Hepatocyte (in vitro differentiated cells): ENCODE results near the gene TBC1D17.

Source experiments
- EZH2 ChIP-seq: fragments of 200-600 bp; sonication (generic); IDR thresholded peaks from 2 replicates; pipeline ENCODE4 v1.6.1; 2016; ENCODE audit warnings: antibody characterized with exemption, mild to moderate bottlenecking, borderline replicate concordance
- TF ChIP-seq, protein P1 (sequence below): fragments of 200-600 bp; sonication (generic); IDR thresholded peaks from 2 replicates; pipeline ENCODE4 v1.5.1; 2016; ENCODE audit warnings: antibody characterized with exemption, mild to moderate bottlenecking; ENCODE audit not compliant: poor library complexity

DNA sequence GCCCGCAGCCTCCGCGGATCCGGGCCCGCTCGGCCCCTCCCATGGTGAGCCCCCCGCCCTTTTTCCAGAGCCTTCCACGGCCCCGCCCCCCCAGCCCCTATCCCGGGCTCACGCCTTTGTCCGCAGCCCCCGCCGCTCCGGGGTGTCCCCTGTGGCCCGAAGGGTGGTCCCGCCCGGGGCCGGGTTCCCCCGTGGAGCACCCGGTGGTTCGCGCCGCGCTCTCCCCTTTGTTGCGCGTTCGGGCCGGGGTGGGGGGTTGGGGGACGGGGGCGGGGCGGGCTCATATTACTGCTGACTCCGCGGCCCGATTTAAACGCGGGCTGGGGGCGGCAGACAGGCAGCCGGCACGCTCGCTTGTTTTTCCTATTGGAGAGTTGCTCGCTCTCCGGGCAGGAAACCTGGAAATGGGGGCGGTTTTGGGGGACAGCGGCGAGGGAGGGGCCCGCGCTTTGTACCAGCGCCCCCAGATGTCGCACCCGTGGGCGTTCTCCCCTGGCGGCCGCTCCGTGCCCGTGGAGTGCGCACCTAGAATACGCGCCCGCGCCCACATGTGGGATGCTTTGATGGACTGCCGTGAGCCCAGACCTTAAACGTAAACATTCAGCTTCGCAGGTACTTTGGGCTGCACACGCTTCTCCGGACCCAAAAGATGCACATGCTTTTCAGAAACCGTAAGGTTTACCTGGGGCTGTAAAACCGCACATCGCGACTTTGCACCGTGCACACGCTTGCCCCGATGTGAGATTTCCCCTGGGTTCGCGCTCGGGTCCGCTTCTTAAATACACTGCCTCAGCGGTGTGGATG lies 25.8 kb upstream of the TBC1D17 start:
- TF ChIP-seq, protein P1, sequence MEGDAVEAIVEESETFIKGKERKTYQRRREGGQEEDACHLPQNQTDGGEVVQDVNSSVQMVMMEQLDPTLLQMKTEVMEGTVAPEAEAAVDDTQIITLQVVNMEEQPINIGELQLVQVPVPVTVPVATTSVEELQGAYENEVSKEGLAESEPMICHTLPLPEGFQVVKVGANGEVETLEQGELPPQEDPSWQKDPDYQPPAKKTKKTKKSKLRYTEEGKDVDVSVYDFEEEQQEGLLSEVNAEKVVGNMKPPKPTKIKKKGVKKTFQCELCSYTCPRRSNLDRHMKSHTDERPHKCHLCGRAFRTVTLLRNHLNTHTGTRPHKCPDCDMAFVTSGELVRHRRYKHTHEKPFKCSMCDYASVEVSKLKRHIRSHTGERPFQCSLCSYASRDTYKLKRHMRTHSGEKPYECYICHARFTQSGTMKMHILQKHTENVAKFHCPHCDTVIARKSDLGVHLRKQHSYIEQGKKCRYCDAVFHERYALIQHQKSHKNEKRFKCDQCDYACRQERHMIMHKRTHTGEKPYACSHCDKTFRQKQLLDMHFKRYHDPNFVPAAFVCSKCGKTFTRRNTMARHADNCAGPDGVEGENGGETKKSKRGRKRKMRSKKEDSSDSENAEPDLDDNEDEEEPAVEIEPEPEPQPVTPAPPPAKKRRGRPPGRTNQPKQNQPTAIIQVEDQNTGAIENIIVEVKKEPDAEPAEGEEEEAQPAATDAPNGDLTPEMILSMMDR: no peak
- no peak for TF ChIP-seq EZH2
